Smooth muscle cell of the brain vasculature (primary cell): ENCODE data around the gene C11orf71.

Experiments used
- DNase-seq: peaks from one replicate; pipeline ENCODE4 v3.0.0-alpha.2; 2012; ENCODE audit warnings: low read depth, low spot score

C11orf71 gene

GRCh38 chr11:114359342-114359741, 41.0 kb downstream of the C11orf71 start:
- no peak for DNase-seq

GRCh38 chr11:114358716-114359115, 41.6 kb downstream of the C11orf71 start:
- DNase-seq: no peak

GRCh38 chr11:114354076-114354475, 46.2 kb downstream of the C11orf71 start:
- DNase-seq: peak; percentile 64

GRCh38 chr11:114353443-114353842, 46.9 kb downstream of the C11orf71 start:
- no peak for DNase-seq

GRCh38 chr11:114350022-114350421, 50.3 kb downstream of the C11orf71 start:
- no peak for DNase-seq
